IMR-90 (cell line): Measurements from ENCODE around the gene ZDHHC7. TPM values are rescaled to one million over a fixed set of nuclear protein-coding genes. Genes with fewer than 3 reads are reported as not detected.
A peak's percentile ranks its signal among the peaks of the same experiment; 100 is the strongest.

Source experiments
- ATAC-seq: fragments of 200-7000 bp; cut with Tn5 transposase; 2 replicates; pipeline ENCODE4 v1.9.1; 2020; ENCODE audit warnings: low read depth, mild to moderate bottlenecking, moderate library complexity
- BruUV-seq: library from RNA; stranded (reverse); fragments of 400-500 nt; replicated peaks from 2 replicates; lab custom pipeline; 2021; lab: Mats Ljungman, UMichigan
- CTCF ChIA-PET: fragments of 300-600 bp; formaldehyde crosslinking; extraction: SDS; loops from one replicate; lab custom pipeline; 2021; ENCODE audit warnings: antibody characterized with exemption; lab: Yijun Ruan, JAX
- POLR2A ChIA-PET: fragments of 300-600 bp; sonication (Branson Sonifier 250); formaldehyde crosslinking; loops from one replicate; lab custom pipeline; 2022; ENCODE audit warnings: antibody characterized with exemption; ENCODE audit not compliant: unreplicated experiment; lab: Charles Lee
- DNase-seq: peaks from one replicate; pipeline ENCODE4 v3.0.0; 2013
- H2AFZ ChIP-seq: replicated peaks from 2 replicates; pipeline ENCODE3; 2013; ENCODE audit warnings: low read length, mild to moderate bottlenecking; ENCODE audit not compliant: poor library complexity
- H2AK5ac ChIP-seq: 2 replicates; pipeline ENCODE4 v1.6.1; 2013; ENCODE audit warnings: low read depth, low read length, inconsistent platforms
- H2AK9ac ChIP-seq: replicated peaks from 2 replicates; pipeline ENCODE3; 2013; ENCODE audit warnings: mild to moderate bottlenecking, low read depth, low read length, moderate library complexity; ENCODE audit not compliant: poor library complexity
- H2BK120ac ChIP-seq: 2 replicates; pipeline ENCODE4 v1.6.1; 2013; ENCODE audit warnings: low read depth, low read length, inconsistent platforms
- H2BK15ac ChIP-seq: 3 replicates; pipeline ENCODE4 v1.6.1; 2013; ENCODE audit warnings: low read depth, low read length, inconsistent platforms
- H2BK20ac ChIP-seq: 2 replicates; pipeline ENCODE4 v1.6.1; 2013; ENCODE audit warnings: low read depth, mild to moderate bottlenecking, inconsistent platforms, low read length, moderate library complexity
- H2BK5ac ChIP-seq: 2 replicates; pipeline ENCODE4 v1.6.1; 2013; ENCODE audit warnings: mild to moderate bottlenecking, low read depth, low read length, inconsistent platforms; ENCODE audit not compliant: poor library complexity, severe bottlenecking
- H3K14ac ChIP-seq: replicated peaks from 2 replicates; pipeline ENCODE4 v1.6.1; 2013; ENCODE audit warnings: low read depth, low read length, inconsistent platforms
- H3K18ac ChIP-seq: 2 replicates; pipeline ENCODE4 v1.6.1; 2013; ENCODE audit warnings: low read depth, low read length, control low read depth
- H3K23ac ChIP-seq: 2 replicates; pipeline ENCODE4 v1.6.1; 2013; ENCODE audit warnings: low read depth, low read length, inconsistent platforms
- H3K27ac ChIP-seq: 2 replicates; pipeline ENCODE4 v1.5.1; 2013; ENCODE audit warnings: mild to moderate bottlenecking, control low read depth, low read length; ENCODE audit not compliant: insufficient read depth
- H3K27me3 ChIP-seq: 2 replicates; pipeline ENCODE4 v1.6.1; 2013; ENCODE audit warnings: low read length; ENCODE audit not compliant: control insufficient read depth, insufficient read depth
- H3K36me3 ChIP-seq: 2 replicates; pipeline ENCODE4 v1.6.1; 2013; ENCODE audit warnings: low read length, mixed read lengths; ENCODE audit not compliant: control insufficient read depth, insufficient read depth
- H3K4ac ChIP-seq: 2 replicates; pipeline ENCODE4 v1.6.1; 2013; ENCODE audit warnings: low read depth, low read length, inconsistent platforms
- H3K4me1 ChIP-seq: 2 replicates; pipeline ENCODE4 v1.6.1; 2013; ENCODE audit warnings: low read length, mixed read lengths; ENCODE audit not compliant: control insufficient read depth, insufficient read depth
- H3K4me2 ChIP-seq: 2 replicates; pipeline ENCODE4 v1.6.1; 2013; ENCODE audit warnings: low read depth, mild to moderate bottlenecking, control low read depth, low read length, moderate library complexity
- H3K4me3 ChIP-seq: 2 replicates; pipeline ENCODE4 v1.5.1; 2013; ENCODE audit warnings: low read depth, mild to moderate bottlenecking, control low read depth, low read length, moderate library complexity; ENCODE audit not compliant: insufficient read depth
- H3K56ac ChIP-seq: 2 replicates; pipeline ENCODE4 v1.6.1; 2013; ENCODE audit warnings: low read length, inconsistent platforms; ENCODE audit not compliant: insufficient read depth; ENCODE audit errors: extremely low read depth
- H3K79me1 ChIP-seq, 2 experiments: 2 replicates each; pipeline ENCODE4 v1.6.1; 2013; ENCODE audit warnings: low read length in 2 of 2, inconsistent platforms in 1 of 2, low read depth in 1 of 2
- H3K9ac ChIP-seq: 2 replicates; pipeline ENCODE4 v1.6.1; 2013; ENCODE audit warnings: low read depth, low read length, control low read depth
- H3K9me1 ChIP-seq: 2 replicates; pipeline ENCODE4 v1.6.1; 2013; ENCODE audit warnings: low read length, inconsistent platforms; ENCODE audit not compliant: insufficient read depth
- H3K9me3 ChIP-seq: 2 replicates; pipeline ENCODE4 v1.6.1; 2013; ENCODE audit warnings: low read length; ENCODE audit not compliant: control insufficient read depth, insufficient read depth
- H4K20me1 ChIP-seq: 2 replicates; pipeline ENCODE4 v1.6.1; 2013; ENCODE audit warnings: low read length, inconsistent platforms; ENCODE audit not compliant: insufficient read depth
- H4K5ac ChIP-seq: 2 replicates; pipeline ENCODE4 v1.6.1; 2013; ENCODE audit warnings: mild to moderate bottlenecking, low read depth, low read length, control low read depth
- H4K8ac ChIP-seq, 2 experiments: 2 replicates each; pipeline ENCODE4 v1.6.1; 2013; ENCODE audit warnings: low read depth in 2 of 2, low read length in 2 of 2, control low read depth in 1 of 2, inconsistent platforms in 1 of 2
- H4K91ac ChIP-seq: 2 replicates; pipeline ENCODE4 v1.6.1; 2013; ENCODE audit warnings: low read depth, low read length, inconsistent platforms; ENCODE audit not compliant: insufficient read depth
- ELK1 ChIP-seq: fragments of 150-350 bp; IDR thresholded peaks from 2 replicates; pipeline ENCODE4 v1.6.1; 2016; ENCODE audit warnings: low read depth, mild to moderate bottlenecking, low read length, moderate library complexity, borderline replicate concordance
- MAZ ChIP-seq: IDR thresholded peaks from 2 replicates; pipeline ENCODE4 v1.6.1; 2012; ENCODE audit warnings: low read depth, mild to moderate bottlenecking, low read length, improper control_type of control experiment, moderate library complexity, borderline replicate concordance
- NFE2L2 ChIP-seq: fragments of 150-350 bp; IDR thresholded peaks from 2 replicates; pipeline ENCODE4 v1.6.1; 2016; ENCODE audit warnings: low read depth, mild to moderate bottlenecking, low read length
- POLR2A ChIP-seq: IDR thresholded peaks from 2 replicates; pipeline ENCODE4 v1.6.1; 2012; ENCODE audit warnings: mild to moderate bottlenecking, low read depth, low read length
- WGBS, 2 experiments: methylation state at CpG; one replicate each; pipeline versions ENCODE4 v1.1.5 to v1.1.7; 2013; ENCODE audit warnings: missing lambda C conversion rate in 2 of 2; ENCODE audit not compliant: insufficient read length in 1 of 2; ENCODE audit errors: extremely low coverage in 2 of 2; 5-methylcytosine and 5-hydroxymethylcytosine counted together
- dilution Hi-C: fragments of 300-500 bp; cut with HindIII; formaldehyde crosslinking; loops from one replicate; pipeline ENCODE4 v1.14.3; 2018; ENCODE audit warnings: low sequenced_read_pairs; ENCODE audit not compliant: unreplicated experiment
- in situ Hi-C: fragments of 300-500 bp; cut with MboI; formaldehyde crosslinking; loops from 3 replicates; pipeline ENCODE4 v1.14.3; 2019; ENCODE audit warnings: low sequenced_read_pairs, inconsistent platforms, mixed read lengths
- intact Hi-C: fragments of 100-400 bp; cut with micrococcal nuclease; formaldehyde crosslinking; loops from 2 replicates; pipeline ENCODE4 v1.10.0; 2022
- polyA plus RNA-seq, 3 experiments: library from polyadenylated mRNA; depleted of rRNA; stranded (reverse); fragments of >200 nt; gene quantifications; 2 replicates each; pipeline ENCODE4 v1.2.3, GENCODE V29; 2012; ENCODE audit warnings: low replicate concordance in 1 of 3
- total RNA-seq: library from RNA; depleted of rRNA; stranded (reverse); fragments of >200 nt; gene quantifications from 2 replicates; pipeline ENCODE4 v1.2.3, GENCODE V29; 2012

The ZDHHC7 gene
- total and polyA plus RNA-seq, 2 of the 4 experiments (the other 2 are of a cell fraction), result 80.1 to 97.1 TPM

GRCh38 chr16:84986102-84986501 is 25.2 kb downstream of the ZDHHC7 start:
- dilution Hi-C loops (no loop called here), in situ Hi-C loops (no loop called here), intact Hi-C loops (no loop called here)
- BruUV-seq, result no TSS peak
- peaks cover 63% of the 10 kb centered on the region for H3K36me3 ChIP-seq
- no peaks in the 10 kb centered on the region for H3K27me3 ChIP-seq
- H3K9me3 ChIP-seq, result no peaks in the 10 kb centered on the region
- H3K4ac ChIP-seq, result peak overlapping the region; percentile 90
- no peak overlapping the region for H3K4me2 ChIP-seq
- no peaks in the 10 kb centered on the region for H4K20me1 ChIP-seq
- no peak overlapping the region for H3K4me3 ChIP-seq
- H4K5ac ChIP-seq, result peak overlapping the region; percentile 60
- TF ChIP-seq POLR2A, result no peak
- no peak for TF ChIP-seq MAZ
- no peak for TF ChIP-seq ELK1
- no peak for TF ChIP-seq NFE2L2
- 96% methylated on average over 19 of the region's 22 CpGs; no CpG with 5 or more reads in 1 of the 2 experiments for WGBS, 2 experiments
- H2AFZ ChIP-seq, result no peak overlapping the region
- no peak for DNase-seq
- H3K14ac ChIP-seq, result peak overlapping the region; percentile 83
- H3K56ac ChIP-seq, result peak overlapping the region; percentile 67; the same call in 1 of the 2 replicates
- H3K27ac ChIP-seq, result peak overlapping the region; percentile 87
- ChIA-PET POLR2A (no interaction called here), CTCF (no interaction called here)
- peak overlapping the region; percentile 46; the same call in 1 of the 2 replicates for H3K23ac ChIP-seq
- peak overlapping the region; percentile 71 for H2BK20ac ChIP-seq
- H2BK5ac ChIP-seq, result peak overlapping the region; percentile 70
- H3K18ac ChIP-seq, result peak overlapping the region; percentile 49
- peak overlapping the region; percentile 88 to 96 for H4K8ac ChIP-seq
- H2AK9ac ChIP-seq, result peak overlapping the region; percentile 86
- H4K91ac ChIP-seq, result peak overlapping the region; percentile 91
- peaks cover 53 to 87% of the 10 kb centered on the region in 2 experiments for H3K79me1 ChIP-seq
- peak overlapping the region; percentile 82 for H2BK120ac ChIP-seq
- H3K4me1 ChIP-seq, result peaks cover 27% of the 10 kb centered on the region
- H2BK15ac ChIP-seq, result peak overlapping the region; percentile 99
- peak overlapping the region; percentile 100 for H2AK5ac ChIP-seq
- H3K9ac ChIP-seq, result no peak overlapping the region
- ATAC-seq, result no peak
- H3K9me1 ChIP-seq, result peaks cover 43% of the 10 kb centered on the region
